MCF 10A (cell line): Measurements from ENCODE around the gene SKA1. TPM values are rescaled to one million over a fixed set of nuclear protein-coding genes. Genes with fewer than 3 reads are reported as not detected.

Source experiments
- BruUV-seq: library from RNA; stranded (reverse); fragments of 400-500 nt; replicated peaks from 2 replicates; lab custom pipeline; 2021; lab: Mats Ljungman, UMichigan
- CTCF ChIA-PET: fragments of 300-600 bp; sonication (Branson Sonifier 250); formaldehyde crosslinking; extraction: SDS; loops from one replicate; lab custom pipeline; 2021; ENCODE audit warnings: antibody characterized with exemption, inconsistent platforms; lab: Yijun Ruan, JAX
- POLR2A ChIA-PET: fragments of 300-600, 350-650 bp; sonication (Branson Sonifier 250); formaldehyde crosslinking; extraction: SDS; loops from one replicate; lab custom pipeline; 2020; ENCODE audit warnings: antibody characterized with exemption, inconsistent platforms; lab: Yijun Ruan, JAX
- DNase-seq: peaks from one replicate; pipeline ENCODE4 v3.0.0-alpha.2; 2018; ENCODE audit not compliant: unreplicated experiment
- H3K27ac Mint-ChIP-seq: one replicate; pipeline ENCODE4 v1.8.0; 2022; ENCODE audit warnings: mild to moderate bottlenecking, low read depth, mixed read lengths; ENCODE audit not compliant: unreplicated experiment
- H3K27me3 Mint-ChIP-seq: one replicate; pipeline ENCODE4 v1.8.0; 2022; ENCODE audit warnings: mixed read lengths; ENCODE audit not compliant: insufficient read depth, unreplicated experiment
- H3K36me3 Mint-ChIP-seq: one replicate; pipeline ENCODE4 v1.8.0; 2022; ENCODE audit warnings: mild to moderate bottlenecking, moderate library complexity, mixed read lengths; ENCODE audit not compliant: insufficient read depth, unreplicated experiment
- H3K4me1 Mint-ChIP-seq: one replicate; pipeline ENCODE4 v1.8.0; 2022; ENCODE audit warnings: mixed read lengths; ENCODE audit not compliant: insufficient read depth, unreplicated experiment
- H3K4me3 Mint-ChIP-seq: one replicate; pipeline ENCODE4 v1.8.0; 2022; ENCODE audit warnings: mild to moderate bottlenecking, moderate library complexity, mixed read lengths; ENCODE audit not compliant: unreplicated experiment
- H3K9me3 Mint-ChIP-seq: one replicate; pipeline ENCODE4 v1.8.0; 2022; ENCODE audit warnings: mixed read lengths; ENCODE audit not compliant: unreplicated experiment
- CTCF ChIP-seq: fragments of 200-600 bp; IDR thresholded peaks from one replicate; pipeline ENCODE4 v1.8.0; 2022; ENCODE audit warnings: antibody characterized with exemption, mild to moderate bottlenecking; ENCODE audit not compliant: unreplicated experiment
- intact Hi-C: fragments of 100-400 bp; cut with micrococcal nuclease; formaldehyde crosslinking; loops from 2 replicates; pipeline ENCODE4 v1.14.1; 2022
- total RNA-seq: library from RNA; stranded (reverse); gene quantifications from 2 replicates; pipeline ENCODE4 v1.2.3, GENCODE V29; 2022

Gene SKA1
- total RNA-seq, 1 experiment from 2014 or later: 18.7 TPM

- CTCF ChIA-PET: no interaction called here
- Mint-ChIP-seq H3K27me3 (no peaks in the 10 kb centered on the region), H3K27ac (no peak overlapping the region), H3K36me3 (peaks cover 5% of the 10 kb centered on the region), H3K4me1 (no peaks in the 10 kb centered on the region), H3K4me3 (no peak overlapping the region), H3K9me3 (peaks cover 12% of the 10 kb centered on the region)
- no peak for TF ChIP-seq CTCF
- intact Hi-C loops: no loop called here
- BruUV-seq: no TSS peak
- DNase-seq: no peak
- POLR2A ChIA-PET: interaction anchor here (0.8 to 2.0 kb wide), 4 partner anchors 54 to 887 kb away, joined by 3 to 5 read pairs (median 4); partner anchors contain the start of gene C18orf32
Observed at GRCh38 chr18:50373561-50374219, 1.2 kb upstream of the SKA1 start.

- no peaks in the 10 kb centered on the region for H3K4me1 Mint-ChIP-seq
- peak overlapping the region; percentile 74 for H3K4me3 Mint-ChIP-seq
- BruUV-seq: TSS peak; percentile 92
- H3K9me3 Mint-ChIP-seq: peaks cover 10% of the 10 kb centered on the region
- intact Hi-C loops: no loop called here
- ChIA-PET CTCF (interaction anchor here (1.0 kb wide), 1 partner anchor 155 kb away, joined by 3 read pairs; no protein-coding TSS in a partner anchor), POLR2A (interaction anchor here (0.6 to 2.0 kb wide), 10 partner anchors 8 to 887 kb away, joined by 3 to 8 read pairs (median 4); partner anchors contain the start of genes C18orf32, MBD1 and SMAD4)
- H3K27ac Mint-ChIP-seq: peak overlapping the region; percentile 84
- DNase-seq: no peak
- TF ChIP-seq CTCF: no peak
- no peaks in the 10 kb centered on the region for H3K27me3 Mint-ChIP-seq
- peaks cover 5% of the 10 kb centered on the region for H3K36me3 Mint-ChIP-seq
Observed at GRCh38 chr18:50374220-50374752, 560 bp upstream of the SKA1 start.

GRCh38 chr18:50377061-50377798 lies 2.4 kb downstream of the SKA1 start:
- Mint-ChIP-seq H3K36me3 (peaks cover 5% of the 10 kb centered on the region), H3K27ac (no peak overlapping the region), H3K9me3 (no peaks in the 10 kb centered on the region), H3K27me3 (no peaks in the 10 kb centered on the region), H3K4me3 (no peak overlapping the region), H3K4me1 (no peaks in the 10 kb centered on the region)
- POLR2A ChIA-PET: interaction anchor here (0.6 kb wide), 2 partner anchors 89 to 502 kb away, joined by 3 to 4 read pairs; partner anchors contain the start of gene ME2
- no peak for TF ChIP-seq CTCF
- no peak for DNase-seq
- no TSS peak for BruUV-seq
- CTCF ChIA-PET: interaction anchor here (0.9 kb wide), 1 partner anchor 14 kb away, joined by 4 read pairs; no protein-coding TSS in a partner anchor
- intact Hi-C loops: no loop called here

- H3K27ac Mint-ChIP-seq: no peak overlapping the region
- CTCF ChIA-PET: no interaction called here
Observed at GRCh38 chr18:50388988-50389387, 14.1 kb downstream of the SKA1 start.

More at GRCh38 chr18:50388988-50389387, 14.1 kb downstream of the SKA1 start:
- BruUV-seq: no TSS peak
- POLR2A ChIA-PET: no interaction called here
- peaks cover 5% of the 10 kb centered on the region for H3K36me3 Mint-ChIP-seq
- DNase-seq: no peak
- no peaks in the 10 kb centered on the region for H3K9me3 Mint-ChIP-seq
- no peaks in the 10 kb centered on the region for H3K4me1 Mint-ChIP-seq
- intact Hi-C loops: no loop called here
- TF ChIP-seq CTCF: no peak
- no peak overlapping the region for H3K4me3 Mint-ChIP-seq
- H3K27me3 Mint-ChIP-seq: no peaks in the 10 kb centered on the region
